Activated T-cell treated with anti-CD3 and anti-CD28 coated beads, Interleukin-2, amount 50 U/mL, for 4 hours (primary cell): ENCODE data around the gene POLR3H. TPM values are rescaled to one million over a fixed set of nuclear protein-coding genes. Genes with fewer than 3 reads are reported as not detected.
A peak's percentile ranks its signal among the peaks of the same experiment; 100 is the strongest.
"Not testable (repeated sequence)": the region's sequence is repeated elsewhere in the genome, so short reads cannot be mapped to it uniquely, and the experiment has no call there.

ENCODE experiments used
- ATAC-seq, 2 donors: fragments of 200-7000 bp; cut with Tn5 transposase; one replicate each; pipeline ENCODE4 v1.10.0; 2021
- DNase-seq: peaks from one replicate; pipeline ENCODE4 v3.0.0-alpha.2; 2020
- H3K27me3 Mint-ChIP-seq: one replicate; pipeline ENCODE4 v1.8.0; 2021; ENCODE audit warnings: low read depth, mixed read lengths
- H3K36me3 Mint-ChIP-seq: one replicate; pipeline ENCODE4 v1.8.0; 2022; ENCODE audit warnings: mixed read lengths; ENCODE audit not compliant: insufficient read depth
- H3K4me1 Mint-ChIP-seq: one replicate; pipeline ENCODE4 v1.8.0; 2021; ENCODE audit warnings: low read depth, mixed read lengths
- H3K4me3 Mint-ChIP-seq: one replicate; pipeline ENCODE4 v1.8.0; 2021; ENCODE audit warnings: mild to moderate bottlenecking, moderate library complexity, mixed read lengths
- H3K9me3 Mint-ChIP-seq: one replicate; pipeline ENCODE4 v1.8.0; 2021; ENCODE audit warnings: mixed read lengths
- total RNA-seq, 3 donors: library from RNA; stranded (reverse); gene quantifications; one replicate each; pipeline ENCODE4 v1.2.1, GENCODE V29; 2021

The POLR3H gene
- total RNA-seq, 3 donors from 2014 or later: 108 to 140 (median 109) TPM

DNA sequence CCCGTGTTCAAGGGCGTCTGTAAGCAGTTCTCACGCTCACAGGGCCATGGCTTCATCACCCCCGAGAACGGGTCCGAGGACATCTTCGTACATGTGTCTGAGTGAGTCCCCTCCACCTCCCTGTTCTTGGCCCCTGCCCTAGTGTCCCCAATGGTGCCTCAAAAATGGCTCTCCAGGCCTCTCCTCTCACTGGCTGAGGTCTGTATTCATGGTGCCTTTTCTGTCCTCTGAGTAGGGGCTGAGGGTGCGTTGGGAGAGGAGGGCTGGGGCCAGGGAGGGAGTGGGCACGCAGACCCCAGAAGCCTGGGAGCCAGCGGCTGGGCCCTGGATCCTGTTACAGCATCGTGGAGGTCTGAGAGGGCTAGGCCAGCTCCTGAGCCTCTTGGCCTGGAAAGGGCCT, 29.4 kb upstream of the POLR3H start:
- no peaks in the 10 kb centered on the region for H3K27me3 Mint-ChIP-seq
- H3K9me3 Mint-ChIP-seq: no peaks in the 10 kb centered on the region
- ATAC-seq (no peak), DNase-seq (no peak)
- H3K4me3 Mint-ChIP-seq: no peak overlapping the region
- no peaks in the 10 kb centered on the region for H3K4me1 Mint-ChIP-seq
- peaks cover 11% of the 10 kb centered on the region for H3K36me3 Mint-ChIP-seq

DNA sequence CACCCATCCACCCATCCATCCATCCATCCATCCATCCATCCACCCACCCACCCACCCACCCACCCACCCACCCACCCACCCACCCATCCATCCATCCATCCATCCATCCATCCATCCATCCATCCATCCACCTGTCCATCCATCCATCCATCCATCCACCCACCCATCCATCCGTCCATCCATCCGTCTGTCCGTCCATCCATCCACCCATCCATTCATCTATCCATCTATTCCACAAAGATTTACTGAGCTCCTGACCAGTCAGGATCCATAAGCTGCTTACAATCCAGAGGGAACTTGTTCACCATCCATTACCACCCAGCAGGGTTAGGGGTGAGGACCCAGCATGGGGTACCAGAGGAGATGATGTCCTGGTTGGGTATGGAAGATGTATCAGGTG, 28.0 kb upstream of the POLR3H start:
- not testable (repeated sequence) for H3K9me3 Mint-ChIP-seq, H3K4me1 Mint-ChIP-seq, H3K27me3 Mint-ChIP-seq, H3K36me3 Mint-ChIP-seq, H3K4me3 Mint-ChIP-seq, DNase-seq, ATAC-seq

DNA sequence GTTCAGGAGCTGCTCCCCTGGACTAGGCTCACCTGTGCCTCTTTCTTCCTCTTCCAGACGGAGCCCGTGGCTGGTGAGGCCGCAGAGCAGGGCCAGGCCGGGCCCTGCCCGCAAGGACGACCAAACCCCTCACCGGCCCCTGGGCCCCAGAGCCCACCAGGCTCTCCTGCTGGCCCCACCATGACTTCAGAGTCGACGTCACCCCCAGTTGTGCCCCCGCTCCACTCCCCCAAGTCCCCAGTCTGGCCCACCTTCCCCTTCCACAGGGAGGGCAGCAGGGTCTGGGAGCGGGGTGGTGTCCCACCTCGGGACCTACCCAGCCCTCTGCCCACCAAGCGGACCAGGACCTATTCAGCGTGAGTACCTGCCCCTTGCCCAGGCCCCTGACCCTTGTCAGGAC, 27.5 kb upstream of the POLR3H start:
- H3K4me3 Mint-ChIP-seq: no peak overlapping the region
- ATAC-seq: no peak

DNA sequence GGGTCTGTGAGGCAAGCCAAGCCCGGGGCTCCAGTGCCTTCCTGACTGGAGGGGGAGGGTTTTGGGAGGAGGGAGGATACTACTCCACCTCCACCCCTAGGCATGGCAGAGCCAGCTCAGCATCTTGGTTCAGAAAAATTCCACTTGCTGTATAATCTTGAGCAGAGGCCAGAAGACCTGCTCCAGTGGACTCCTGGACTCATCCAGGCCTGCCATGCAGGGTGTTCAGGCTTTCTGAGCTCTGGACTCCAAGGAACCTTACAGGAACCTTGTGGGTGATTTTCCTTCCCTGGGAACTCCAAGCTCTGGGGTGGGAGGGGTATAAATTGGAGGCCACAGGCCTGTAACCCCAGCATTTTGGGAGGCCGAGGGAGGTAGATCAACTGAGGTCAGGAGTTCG, 26.0 kb upstream of the POLR3H start:
- no peaks in the 10 kb centered on the region for H3K27me3 Mint-ChIP-seq
- no peak for DNase-seq
- H3K36me3 Mint-ChIP-seq: no peaks in the 10 kb centered on the region
- H3K9me3 Mint-ChIP-seq: no peaks in the 10 kb centered on the region
- no peak for ATAC-seq
- no peaks in the 10 kb centered on the region for H3K4me1 Mint-ChIP-seq
- no peak overlapping the region for H3K4me3 Mint-ChIP-seq

More for the DNA sequence above, 27.5 kb upstream of the POLR3H start:
- no peak for DNase-seq
- Mint-ChIP-seq H3K9me3 (no peaks in the 10 kb centered on the region), H3K36me3 (peaks cover 2% of the 10 kb centered on the region), H3K4me1 (no peaks in the 10 kb centered on the region), H3K27me3 (no peaks in the 10 kb centered on the region)

DNA sequence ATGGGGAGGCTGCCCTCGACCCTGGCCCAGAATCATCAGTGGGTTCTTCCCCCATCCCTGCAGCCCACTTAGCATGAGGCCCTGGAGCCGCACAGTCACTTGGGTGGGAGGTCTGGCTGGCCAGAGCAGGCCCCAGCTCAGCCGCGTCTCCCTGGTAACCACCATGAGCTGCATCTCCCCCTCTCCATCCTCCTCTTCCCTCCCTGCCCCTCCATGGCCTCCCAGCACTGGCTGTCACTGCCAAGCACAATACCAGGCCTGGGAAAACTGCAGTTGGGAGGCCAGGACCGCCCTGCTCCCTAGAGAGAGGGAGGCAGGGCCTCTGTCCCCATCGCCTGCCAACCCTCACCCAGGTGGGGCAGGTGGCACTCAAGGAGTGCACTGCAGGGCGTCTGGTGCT, 24.5 kb upstream of the POLR3H start:
- no peaks in the 10 kb centered on the region for H3K4me1 Mint-ChIP-seq
- no peak for ATAC-seq
- DNase-seq: no peak
- H3K27me3 Mint-ChIP-seq: no peaks in the 10 kb centered on the region
- H3K4me3 Mint-ChIP-seq: no peak overlapping the region
- no peaks in the 10 kb centered on the region for H3K9me3 Mint-ChIP-seq
- H3K36me3 Mint-ChIP-seq: no peaks in the 10 kb centered on the region

DNA sequence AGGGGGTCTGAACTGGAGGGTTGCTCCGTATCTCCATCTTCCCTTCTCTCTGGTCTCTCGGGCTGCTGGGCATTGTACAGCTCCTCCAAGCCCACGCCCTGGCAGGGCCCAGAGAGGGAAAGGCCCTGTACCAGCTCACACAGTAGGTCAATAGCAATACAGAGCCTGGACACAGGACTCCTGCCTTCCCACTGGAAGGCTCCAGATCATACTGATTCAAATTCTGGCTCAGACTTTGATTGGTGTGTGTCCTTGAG, 23.2 kb upstream of the POLR3H start:
- DNase-seq (no peak), ATAC-seq (no peak)
- Mint-ChIP-seq H3K27me3 (no peaks in the 10 kb centered on the region), H3K4me3 (no peak overlapping the region), H3K36me3 (no peaks in the 10 kb centered on the region), H3K9me3 (no peaks in the 10 kb centered on the region), H3K4me1 (no peaks in the 10 kb centered on the region)

DNA sequence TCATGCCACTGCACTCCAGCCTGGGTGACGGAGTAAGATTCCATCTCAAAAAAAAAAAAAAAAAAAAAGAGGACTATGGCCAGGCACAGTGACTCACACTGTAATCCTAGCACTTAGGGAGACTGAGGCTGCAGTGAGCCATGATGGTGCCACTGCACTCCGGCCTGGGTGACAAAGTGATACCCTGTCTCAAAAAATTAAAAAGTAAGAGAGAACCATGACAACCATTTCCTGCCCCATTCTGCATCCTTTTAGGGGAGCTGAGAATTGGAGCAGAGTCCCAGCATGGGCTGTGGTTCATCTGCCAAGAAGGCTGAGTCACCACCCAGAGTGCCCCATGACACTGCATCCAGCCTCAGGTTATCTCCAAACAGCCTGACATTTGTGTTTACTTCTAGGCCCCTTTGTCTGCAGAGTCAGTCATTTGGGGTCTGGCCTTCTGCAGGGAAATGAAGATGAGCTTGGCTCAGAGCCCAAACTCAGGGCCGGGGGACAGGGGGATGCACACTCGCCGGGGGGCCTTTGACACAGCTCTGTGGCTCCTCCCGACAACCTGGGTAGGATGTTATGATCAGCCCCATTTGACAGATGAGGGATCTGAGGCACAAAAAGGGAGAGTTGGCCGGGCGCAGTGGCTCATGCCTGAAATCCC, 21.3 kb upstream of the POLR3H start:
- H3K4me3 Mint-ChIP-seq: no peak overlapping the region
- peaks cover 9% of the 10 kb centered on the region for H3K27me3 Mint-ChIP-seq
- H3K36me3 Mint-ChIP-seq: no peaks in the 10 kb centered on the region
- H3K4me1 Mint-ChIP-seq: no peaks in the 10 kb centered on the region
- ATAC-seq (peak; percentile 79 to 80), DNase-seq (no peak)
- H3K9me3 Mint-ChIP-seq: no peaks in the 10 kb centered on the region

DNA sequence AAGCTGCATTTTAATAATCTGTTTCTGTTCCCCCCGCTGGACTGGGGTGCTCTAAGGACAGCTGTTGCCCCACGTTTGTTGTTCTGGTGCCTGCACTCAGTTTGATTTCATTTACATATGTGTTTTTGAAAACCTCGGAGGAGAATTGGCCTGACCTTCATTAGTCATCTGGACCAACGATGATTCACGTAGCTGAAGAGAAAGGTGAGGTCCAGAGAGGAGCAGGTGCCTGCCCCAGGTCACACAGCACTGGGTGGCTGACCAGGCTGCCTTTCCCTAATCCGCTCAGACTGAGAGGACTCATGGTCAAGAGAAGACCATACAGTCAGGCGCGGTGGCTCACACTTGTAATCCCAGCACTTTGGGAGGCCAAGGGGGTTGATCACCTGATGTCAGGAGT, 20.3 kb upstream of the POLR3H start:
- Mint-ChIP-seq H3K4me3 (no peak overlapping the region), H3K27me3 (peaks cover 17% of the 10 kb centered on the region), H3K9me3 (no peaks in the 10 kb centered on the region), H3K4me1 (no peaks in the 10 kb centered on the region), H3K36me3 (no peaks in the 10 kb centered on the region)
- ATAC-seq (no peak), DNase-seq (no peak)

DNA sequence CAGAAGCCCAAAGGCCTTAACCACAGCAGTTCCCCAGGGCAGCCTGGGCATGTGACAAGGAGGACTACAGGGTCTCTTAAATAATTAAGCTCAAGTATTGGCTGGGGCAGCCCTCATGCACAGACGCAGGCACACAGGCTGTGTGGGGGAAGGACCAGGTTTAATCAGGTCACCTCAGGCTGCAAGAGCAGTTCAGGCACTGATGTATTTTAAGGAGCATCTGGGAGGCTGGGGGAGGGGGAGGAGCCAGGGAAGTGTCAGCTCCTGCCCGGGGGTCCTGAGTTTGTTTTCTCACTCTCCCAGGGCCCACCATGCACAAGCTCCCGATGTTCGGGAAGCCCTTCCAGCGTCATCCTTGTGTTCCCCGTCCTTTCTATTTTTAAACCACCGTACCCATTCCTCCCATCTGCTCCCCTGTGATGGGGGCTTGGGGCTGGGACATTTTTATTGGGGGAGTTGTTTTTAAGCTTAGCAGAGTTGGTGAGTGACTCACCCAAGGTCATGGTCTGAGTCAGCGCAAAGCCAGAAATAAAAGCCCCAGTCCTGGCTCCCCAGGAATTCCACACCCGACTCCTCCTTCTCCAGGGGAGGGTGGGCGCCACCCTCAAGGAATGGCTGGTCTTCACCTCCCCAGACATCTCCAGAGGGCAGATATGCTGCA, 18.9 kb upstream of the POLR3H start:
- no peaks in the 10 kb centered on the region for H3K36me3 Mint-ChIP-seq
- peaks cover 20% of the 10 kb centered on the region for H3K27me3 Mint-ChIP-seq
- H3K4me1 Mint-ChIP-seq: no peaks in the 10 kb centered on the region
- DNase-seq: no peak
- no peak for ATAC-seq
- H3K9me3 Mint-ChIP-seq: no peaks in the 10 kb centered on the region
- H3K4me3 Mint-ChIP-seq: no peak overlapping the region

DNA sequence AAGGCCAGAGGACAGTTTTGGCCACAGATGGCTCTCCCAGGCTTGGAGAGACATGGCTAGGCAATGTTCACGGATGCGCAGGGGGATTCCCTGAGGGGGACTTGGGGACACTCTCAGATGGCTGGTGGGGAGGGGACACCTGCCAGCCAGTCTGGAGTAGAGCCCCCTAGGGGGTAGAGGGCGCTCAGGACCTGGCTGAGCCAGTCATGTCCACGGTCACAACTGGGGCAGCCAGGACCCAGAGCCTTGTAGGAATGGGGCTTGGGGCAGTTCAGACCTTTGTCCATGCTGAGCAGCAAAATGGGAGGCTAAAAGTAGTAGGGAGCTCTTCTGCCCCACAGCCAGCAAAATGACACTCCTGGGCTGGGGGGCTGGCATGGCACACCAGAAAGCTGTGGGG, 18.2 kb upstream of the POLR3H start:
- Mint-ChIP-seq H3K4me3 (no peak overlapping the region), H3K27me3 (peaks cover 23% of the 10 kb centered on the region), H3K4me1 (no peaks in the 10 kb centered on the region), H3K36me3 (no peaks in the 10 kb centered on the region), H3K9me3 (no peaks in the 10 kb centered on the region)
- no peak for ATAC-seq
- no peak for DNase-seq

DNA sequence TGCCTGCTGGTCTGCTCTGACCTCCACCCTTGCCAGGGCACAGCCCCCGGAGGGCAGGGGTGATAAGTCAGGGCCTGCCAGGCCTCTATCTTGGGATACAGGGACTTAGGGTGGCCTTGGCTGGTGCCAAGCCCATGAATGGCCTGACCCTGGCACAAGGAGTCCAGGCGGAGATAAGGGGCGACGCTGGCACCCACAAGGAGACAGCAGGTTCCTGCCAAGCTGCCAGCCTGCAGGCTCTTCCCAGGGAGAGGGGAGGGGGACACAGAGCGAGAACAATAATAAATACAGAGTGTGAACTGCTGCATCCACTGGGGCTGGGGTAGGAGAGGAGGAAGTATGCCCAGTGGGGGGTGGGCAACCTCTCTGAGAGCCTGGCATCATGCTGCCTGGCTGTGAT, 17.5 kb upstream of the POLR3H start:
- DNase-seq (no peak), ATAC-seq (no peak)
- Mint-ChIP-seq H3K9me3 (no peaks in the 10 kb centered on the region), H3K36me3 (no peaks in the 10 kb centered on the region), H3K4me3 (no peak overlapping the region), H3K4me1 (no peaks in the 10 kb centered on the region), H3K27me3 (peaks cover 26% of the 10 kb centered on the region)

DNA sequence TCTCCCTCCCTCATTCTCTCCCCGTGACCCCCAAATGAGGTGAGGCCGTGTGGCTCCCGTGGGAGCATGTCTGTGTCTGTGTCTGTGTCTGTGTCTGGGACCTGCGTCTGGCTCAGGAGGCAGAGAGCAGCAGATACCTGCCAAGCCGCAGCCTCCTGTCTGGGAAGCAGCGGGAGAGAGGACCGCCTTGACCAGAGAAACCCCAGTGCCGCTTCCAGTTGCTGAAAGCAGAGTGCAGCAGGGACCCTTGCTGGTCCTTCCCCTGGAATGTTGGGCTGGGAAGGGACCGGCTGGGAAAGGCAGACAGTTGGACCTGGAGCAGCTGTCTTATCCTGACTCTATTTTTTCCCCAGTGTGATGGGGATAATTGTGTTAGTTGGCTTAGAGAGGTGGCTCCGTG, 17.1 kb upstream of the POLR3H start:
- H3K27me3 Mint-ChIP-seq: peaks cover 29% of the 10 kb centered on the region
- H3K4me1 Mint-ChIP-seq: peaks cover 1% of the 10 kb centered on the region
- H3K9me3 Mint-ChIP-seq: no peaks in the 10 kb centered on the region
- no peak for ATAC-seq
- no peak overlapping the region for H3K4me3 Mint-ChIP-seq
- no peaks in the 10 kb centered on the region for H3K36me3 Mint-ChIP-seq
- no peak for DNase-seq

DNA sequence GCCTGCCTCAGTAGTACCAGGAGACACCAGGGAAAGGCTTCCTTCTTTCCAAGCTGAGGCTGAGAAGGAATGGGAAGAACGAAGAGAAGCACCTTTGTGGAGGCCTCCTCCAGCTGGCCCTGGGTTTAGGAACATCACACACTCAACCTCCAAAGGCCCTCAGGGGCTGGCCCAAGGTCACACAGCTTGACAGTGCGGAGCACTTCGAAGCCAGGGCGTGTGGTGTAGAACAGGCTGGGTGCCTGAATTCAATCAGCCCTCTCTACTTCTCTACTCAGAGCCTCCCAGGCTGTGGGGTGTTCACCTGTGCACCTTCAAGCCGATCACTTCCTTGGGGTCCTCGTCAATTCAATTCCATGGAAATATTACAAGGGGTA, 15.8 kb upstream of the POLR3H start:
- Mint-ChIP-seq H3K4me3 (no peak overlapping the region), H3K9me3 (no peaks in the 10 kb centered on the region), H3K4me1 (peaks cover 2% of the 10 kb centered on the region), H3K27me3 (peaks cover 35% of the 10 kb centered on the region), H3K36me3 (no peaks in the 10 kb centered on the region)
- DNase-seq (no peak), ATAC-seq (no peak)

DNA sequence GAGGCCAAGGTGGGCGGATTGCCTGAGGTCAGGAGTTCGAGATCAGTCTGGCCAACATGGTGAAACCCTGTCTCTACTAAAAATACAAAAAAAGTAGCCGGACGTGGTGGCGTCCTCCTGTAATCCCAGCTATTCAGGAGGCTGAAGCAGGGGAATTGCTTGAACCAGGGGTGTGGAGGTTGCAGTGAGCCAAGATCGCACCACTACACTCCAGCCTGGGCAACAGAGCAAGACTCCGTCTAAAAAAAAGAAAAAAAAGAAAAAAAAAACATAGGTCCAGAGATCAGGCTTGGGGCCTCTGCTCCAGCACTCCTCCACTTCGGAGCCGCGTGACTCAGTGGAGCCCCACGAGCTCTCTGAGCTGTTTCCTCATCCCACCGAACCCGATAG, 14.0 kb upstream of the POLR3H start:
- not testable (repeated sequence) for DNase-seq, H3K4me1 Mint-ChIP-seq, H3K9me3 Mint-ChIP-seq, ATAC-seq, H3K36me3 Mint-ChIP-seq, H3K4me3 Mint-ChIP-seq
- H3K27me3 Mint-ChIP-seq: peaks cover 35% of the 10 kb centered on the region

DNA sequence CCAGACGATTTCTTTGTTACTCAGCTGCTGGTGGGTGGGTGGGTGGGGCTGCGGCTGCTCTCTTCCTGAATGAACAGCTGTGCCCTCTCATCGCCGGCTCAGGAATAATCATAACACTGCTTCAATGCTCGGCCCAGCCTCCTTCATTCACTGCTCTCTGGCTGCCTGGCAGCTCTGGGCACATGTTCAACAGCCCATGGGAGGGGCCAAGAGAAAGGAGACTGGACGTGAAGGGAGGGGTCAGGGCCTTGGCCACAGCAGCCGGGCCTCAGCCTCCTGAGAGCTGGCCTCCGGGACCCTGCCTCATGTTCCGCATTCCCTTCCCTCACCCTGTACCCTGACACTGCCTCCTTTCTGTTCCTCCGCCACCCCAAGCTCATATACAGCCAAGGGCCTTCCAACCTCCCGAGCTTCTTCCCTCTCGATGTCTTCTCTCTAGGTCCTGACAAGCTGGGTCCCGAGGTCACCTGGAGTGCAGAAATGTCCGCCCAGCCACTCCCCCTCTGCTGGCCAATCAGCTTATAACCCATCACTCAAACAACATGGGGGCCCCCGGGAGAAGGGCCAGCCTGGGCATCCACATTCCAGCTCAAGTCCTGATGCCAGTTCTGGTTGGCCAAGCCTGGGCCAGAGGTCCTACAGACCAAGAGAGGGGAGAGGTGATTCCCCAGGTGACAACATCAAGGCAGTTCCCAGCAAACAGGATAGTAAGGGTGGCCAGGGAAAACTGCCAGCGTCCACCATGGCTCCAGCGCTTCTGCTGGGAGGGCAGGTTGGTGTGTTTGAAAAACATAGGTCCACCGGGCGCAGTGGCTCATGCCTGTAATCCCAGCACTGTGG, 13.4 kb upstream of the POLR3H start:
- Mint-ChIP-seq H3K36me3 (no peaks in the 10 kb centered on the region), H3K4me1 (peaks cover 2% of the 10 kb centered on the region), H3K27me3 (peaks cover 35% of the 10 kb centered on the region), H3K9me3 (no peaks in the 10 kb centered on the region), H3K4me3 (no peak overlapping the region)
- DNase-seq (no peak), ATAC-seq (peak; percentile 51 to 74)
